ENCODE results near the gene CTNND2.

DNA sequence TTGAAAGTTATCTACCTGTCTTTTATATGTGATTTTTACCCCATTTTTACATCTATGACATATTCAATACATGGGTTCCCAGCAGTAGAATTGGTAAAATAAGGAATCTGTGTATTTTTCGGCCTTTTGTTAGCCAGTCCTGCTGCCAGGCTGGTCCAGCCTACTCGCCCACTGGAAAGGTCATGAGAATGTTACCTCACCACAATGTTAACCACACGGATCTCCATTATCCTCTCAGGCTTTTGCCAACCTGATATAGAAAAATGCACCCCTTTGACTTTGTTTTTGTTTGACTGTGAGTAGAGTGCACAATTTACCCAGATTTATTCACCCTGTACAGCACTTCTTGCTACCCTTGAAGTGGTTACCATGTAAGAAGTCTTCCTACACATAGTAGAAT lies 167.2 kb downstream of the CTNND2 start:
- TF ChIP-seq ZNF274 (IDR thresholded peaks at IDR 0.05; ENCODE audit: low read depth, low read length) (no peak), YY1 (IDR thresholded peaks at IDR 0.05; ENCODE audit: insufficient read depth, insufficient read length) (no peak), SUZ12 (IDR thresholded peaks at IDR 0.05; ENCODE audit: extremely low read depth, insufficient read depth, insufficient read length) (no peak)
